HG02981 (cell line): Measurements from ENCODE around the gene HIPK3.
"Not testable (repeated sequence)": the region's sequence is repeated elsewhere in the genome, so short reads cannot be mapped to it uniquely, and the experiment has no call there.

ENCODE experiments used
- ATAC-seq: cut with Tn5 transposase; IDR thresholded peaks from one replicate; pipeline ENCODE4 v1.9.1; 2021; ENCODE audit warnings: mild to moderate bottlenecking, moderate library complexity; ENCODE audit not compliant: unreplicated experiment

HIPK3 gene

DNA sequence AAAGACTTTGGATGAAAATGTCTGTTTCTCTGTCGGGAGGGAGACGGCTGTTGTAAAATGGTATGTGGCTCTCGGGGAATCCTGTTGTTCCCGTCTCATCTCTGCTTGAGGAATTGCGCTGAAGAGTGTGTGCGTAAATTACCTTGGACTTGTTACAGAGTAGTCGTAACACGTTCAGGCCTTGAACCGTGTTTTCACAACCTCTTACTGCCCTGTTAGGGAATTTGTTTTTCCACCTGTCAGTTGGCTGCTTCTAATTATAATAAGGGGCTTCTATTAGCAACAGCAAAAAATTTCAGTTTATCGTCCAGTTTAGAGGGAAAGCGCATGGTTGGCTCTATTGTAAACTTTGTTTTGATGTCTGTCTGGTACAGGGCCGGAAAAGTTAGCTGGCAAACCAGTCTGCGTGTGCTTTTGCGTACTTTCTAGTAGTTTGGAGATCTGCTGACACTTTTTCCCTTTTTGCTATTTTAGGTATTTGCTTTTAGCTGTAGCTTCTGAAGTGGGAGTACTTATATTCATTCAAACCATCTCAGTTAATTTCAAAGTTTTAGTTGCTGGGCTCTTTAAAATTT lies 1.5 kb downstream of the HIPK3 start:
- ATAC-seq, result no peak

DNA sequence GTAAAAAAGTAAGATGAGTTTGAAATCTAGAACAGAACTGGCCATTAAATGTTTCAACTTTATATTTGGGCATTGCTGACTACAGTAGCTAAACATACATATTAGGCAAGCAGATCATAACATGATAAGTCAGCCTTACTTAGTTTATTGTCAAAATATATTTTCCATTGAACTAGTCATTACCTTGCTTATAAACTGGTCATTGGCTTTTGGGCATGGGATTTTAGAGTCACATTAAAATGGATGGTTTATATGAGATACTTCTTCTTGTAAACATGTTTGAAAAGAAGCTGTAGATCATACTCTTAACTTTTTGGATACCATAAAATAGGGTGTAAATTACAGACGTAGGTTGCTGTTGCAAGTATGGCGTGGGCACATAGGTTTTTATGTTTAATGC lies 2.7 kb downstream of the HIPK3 start:
- no peak for ATAC-seq

DNA sequence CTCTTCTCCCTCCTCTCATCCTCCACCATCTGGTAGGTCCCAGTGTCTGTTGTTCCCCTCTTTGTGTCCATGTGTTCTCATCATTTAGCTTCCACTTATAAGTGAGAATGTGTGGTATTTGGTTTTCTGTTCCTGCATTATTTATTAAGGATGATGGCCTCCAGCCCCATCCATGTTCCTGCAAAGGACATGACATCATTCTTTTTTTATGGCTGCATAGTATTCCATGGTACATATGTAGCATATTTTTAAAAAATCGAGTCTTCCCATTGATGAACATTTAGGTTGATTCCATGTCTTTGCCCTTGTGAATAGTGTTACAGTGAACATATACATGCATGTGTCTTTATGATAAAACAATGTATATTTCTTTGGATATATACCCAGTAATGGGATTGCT lies 4.2 kb downstream of the HIPK3 start:
- ATAC-seq, result not testable (repeated sequence)

DNA sequence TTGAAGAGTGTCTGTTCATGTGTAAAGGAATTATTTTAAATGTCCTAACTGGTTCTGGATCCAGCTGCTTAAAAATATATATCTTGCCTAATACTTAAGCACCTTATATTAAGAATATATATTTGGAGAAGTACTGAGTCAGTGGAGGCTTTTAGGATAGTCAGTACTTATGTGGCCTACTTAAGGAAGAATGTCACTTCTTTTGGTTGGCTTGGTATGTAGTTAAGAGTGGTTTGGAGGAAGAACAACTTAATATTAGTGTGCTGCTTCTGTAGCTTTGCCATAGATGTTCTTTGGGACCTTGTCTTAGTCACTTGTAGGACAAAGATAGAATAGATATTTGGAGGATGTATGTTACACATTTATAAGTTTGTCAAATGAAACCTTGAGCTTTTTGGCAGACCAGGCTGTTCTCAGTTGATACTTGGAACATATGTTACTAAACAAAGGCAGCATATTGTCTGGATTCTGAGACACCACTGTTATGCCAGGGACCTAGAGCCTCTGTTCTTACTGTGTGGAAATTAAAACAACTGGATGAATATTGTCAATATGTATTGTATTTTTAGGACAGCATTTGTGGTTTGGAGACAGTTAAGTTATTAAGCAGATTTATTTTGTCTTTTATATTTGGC lies 4.9 kb downstream of the HIPK3 start:
- no peak for ATAC-seq

DNA sequence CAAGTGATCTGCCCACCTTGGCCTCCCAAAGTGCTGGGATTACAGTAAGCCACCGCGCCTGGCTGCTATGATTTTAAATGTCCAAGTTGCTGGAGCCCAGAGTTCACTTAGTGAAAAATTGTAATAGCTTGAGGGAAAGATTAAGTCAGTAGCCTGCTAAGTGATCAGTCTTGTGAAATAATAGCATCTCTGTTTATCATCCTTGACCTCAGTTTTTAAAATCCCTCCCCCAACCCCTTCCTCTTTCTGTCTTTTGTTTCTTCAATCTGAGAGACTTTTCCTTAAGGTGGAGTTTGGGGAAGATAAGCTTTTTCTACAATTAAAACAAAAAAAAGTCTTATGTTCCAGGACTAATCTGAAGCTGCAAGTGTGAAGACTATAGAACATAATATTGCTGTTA lies 6.4 kb downstream of the HIPK3 start:
- no peak for ATAC-seq

DNA sequence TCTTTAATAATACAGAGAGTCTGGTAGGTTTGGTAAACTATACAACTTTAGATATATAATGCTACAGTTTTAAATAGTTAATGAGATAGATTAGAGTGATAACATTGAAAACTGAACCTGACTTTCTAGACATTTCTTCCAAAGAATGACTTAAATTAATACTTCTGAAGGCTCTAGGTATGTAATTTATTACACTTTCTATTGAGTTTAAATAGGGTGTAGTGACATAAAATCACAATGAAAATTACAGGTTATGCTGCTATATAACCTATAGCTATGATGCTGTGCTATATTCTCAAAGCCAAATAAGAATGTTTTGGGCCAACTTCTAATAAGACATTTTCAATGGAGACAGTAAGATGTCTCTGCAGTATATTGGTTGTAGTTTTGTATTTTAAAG lies 7.7 kb downstream of the HIPK3 start:
- ATAC-seq, result no peak

DNA sequence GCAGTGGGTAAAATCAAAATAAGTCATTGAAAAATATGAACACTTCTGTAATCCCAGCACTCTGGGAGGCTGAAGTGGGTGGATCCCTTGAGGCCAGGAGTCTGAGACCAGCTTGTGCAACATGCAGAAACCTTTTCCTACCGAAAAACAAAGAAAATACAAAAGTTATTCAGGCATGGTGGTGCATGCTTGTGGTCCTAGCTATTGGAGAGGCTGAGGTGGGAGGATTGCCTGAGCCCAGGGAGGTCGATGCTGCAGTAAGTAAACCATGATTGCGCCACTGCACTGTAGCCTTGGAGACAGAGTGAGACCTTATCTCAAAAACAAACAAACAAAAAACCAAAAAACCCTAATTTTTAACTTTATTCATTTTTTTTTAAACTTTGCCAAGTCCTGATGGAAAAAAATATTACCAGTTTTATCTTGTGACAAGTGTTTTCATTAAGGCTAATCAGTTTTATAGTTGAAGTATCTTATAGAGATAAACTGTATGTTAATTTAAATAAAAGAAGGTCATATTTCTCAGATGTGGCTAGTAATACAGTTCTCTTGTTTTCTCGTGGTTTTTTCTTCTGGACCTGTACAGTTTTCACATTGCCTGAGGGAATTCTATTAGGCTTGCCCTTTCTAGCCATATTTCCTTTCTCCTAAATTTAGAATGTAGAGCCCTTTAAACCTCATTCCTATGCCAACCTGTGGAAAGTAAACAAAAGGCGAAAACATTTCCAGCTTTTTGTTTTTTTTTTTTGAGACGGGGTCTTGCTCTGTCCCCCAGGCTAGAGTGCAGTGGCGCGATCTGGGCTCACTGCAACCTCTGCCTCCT lies 9.4 kb downstream of the HIPK3 start:
- no peak for ATAC-seq

DNA sequence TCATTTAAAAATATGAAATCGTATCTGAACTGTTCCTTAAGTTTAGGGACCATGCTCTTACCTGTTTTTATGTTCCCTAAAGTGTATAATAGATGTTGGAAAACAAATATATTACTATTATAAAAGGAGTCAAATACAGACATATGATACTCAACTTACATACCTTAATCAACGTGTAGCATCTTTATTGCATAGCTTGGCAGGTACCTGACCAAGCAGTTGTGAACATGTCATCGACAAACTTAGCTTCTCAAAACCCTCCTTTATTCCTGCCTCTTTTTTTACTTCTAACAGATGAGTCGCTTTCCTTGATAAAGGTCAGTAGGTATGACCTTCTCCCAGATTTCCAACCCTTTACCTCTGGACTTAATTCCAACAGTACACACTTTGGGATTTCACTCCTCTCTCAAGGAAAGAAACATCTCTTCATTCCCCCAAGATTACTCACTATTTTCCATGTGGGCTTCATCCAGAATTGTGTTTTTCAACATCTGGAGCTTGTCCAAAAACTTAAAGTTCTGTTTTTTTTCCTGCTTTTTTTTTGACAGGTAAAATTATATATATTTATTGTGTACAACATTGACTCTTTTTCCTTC lies 11.9 kb downstream of the HIPK3 start:
- no peak for ATAC-seq

DNA sequence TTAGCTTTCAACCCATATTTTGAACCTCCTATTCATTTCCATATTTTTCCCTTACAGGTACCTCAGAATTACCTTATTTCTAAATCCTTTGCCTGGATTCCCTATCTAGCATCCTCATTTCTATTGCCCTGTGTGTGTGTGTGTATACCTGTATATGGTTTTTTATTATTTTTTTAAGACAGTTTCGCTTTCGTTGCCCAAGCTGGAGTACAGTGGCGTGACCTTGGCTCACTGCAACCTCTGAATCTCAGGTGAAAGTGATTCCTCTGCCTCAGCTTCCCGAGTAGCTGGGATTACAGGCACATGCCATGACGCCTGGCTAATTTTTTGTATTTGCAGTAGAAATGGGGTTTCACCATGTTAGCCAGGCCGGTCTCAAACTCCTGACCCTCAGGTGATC lies 12.6 kb downstream of the HIPK3 start:
- no peak for ATAC-seq

DNA sequence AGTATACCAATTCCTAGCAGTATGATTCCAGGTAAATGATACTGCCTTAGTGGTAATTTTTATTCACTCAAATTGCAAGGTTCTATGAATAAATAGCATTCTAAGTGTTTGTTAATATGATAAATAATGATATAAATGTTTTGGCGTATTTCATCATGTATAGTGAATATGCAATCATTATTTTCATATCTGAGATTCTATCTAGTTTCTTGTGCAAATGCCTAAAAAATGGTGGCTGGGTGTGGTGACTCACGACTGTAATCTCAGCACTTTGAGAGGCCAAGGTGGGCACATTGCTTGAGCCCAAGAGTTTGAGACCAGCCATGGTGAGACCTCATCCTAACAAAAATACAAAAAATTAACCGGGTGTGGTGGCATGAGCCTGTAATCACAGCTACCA lies 13.9 kb downstream of the HIPK3 start:
- ATAC-seq, result no peak

DNA sequence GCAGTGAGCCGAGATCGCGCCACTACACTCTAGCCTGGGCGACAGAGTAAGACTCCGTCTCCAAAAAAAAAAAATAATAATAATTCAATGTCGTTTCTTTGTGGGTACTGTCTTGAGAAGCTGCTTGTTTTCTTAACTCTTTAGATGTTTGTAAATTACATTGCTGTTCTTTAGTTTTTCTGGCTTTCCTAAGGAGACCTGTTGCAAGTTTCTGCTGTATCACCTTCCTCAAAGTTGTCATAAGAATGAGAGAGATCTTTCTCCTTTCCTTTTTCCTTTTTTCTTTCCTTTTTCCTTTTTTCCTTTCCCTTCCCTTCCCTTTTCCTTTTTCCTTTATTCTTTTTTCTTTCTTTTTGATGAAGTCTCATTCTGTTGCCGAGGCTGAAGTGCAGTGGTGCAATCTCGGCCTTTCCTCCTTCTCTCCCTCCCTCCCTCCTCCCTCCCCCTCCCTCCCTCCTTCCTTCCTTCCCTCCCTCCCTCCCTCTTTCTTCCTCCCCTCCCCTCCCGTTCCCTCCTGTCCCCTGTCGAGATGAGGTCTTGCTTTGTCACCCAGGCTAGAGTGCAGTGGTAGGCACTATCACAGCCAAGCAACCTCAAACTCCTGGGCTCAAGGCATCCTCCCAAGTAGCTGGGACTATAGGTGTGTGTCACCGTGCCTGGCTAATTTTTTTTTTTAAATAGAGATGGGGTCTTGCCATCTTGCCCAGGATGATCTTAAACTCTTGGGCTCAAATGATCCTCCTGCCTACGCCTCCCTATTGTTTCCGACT lies 15.3 kb downstream of the HIPK3 start:
- no peak for ATAC-seq

DNA sequence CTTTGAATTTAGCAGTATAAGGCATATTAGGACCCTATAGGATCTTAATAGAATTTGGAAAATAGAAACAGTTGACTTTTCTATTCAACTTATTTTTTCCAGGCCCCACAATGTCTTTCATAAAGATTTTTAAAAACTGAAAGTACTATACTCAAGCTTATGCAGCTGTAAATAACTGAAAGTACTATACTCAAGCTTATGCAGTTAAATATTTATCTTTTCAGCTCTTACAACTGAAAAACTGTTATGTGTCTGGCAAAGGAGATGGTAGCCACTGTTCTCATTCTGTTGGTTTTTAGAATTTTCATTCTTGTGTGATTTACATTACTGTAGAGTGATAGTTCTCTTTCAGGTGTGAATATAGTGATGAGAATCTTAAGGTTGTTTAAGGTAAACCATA lies 16.5 kb downstream of the HIPK3 start:
- no peak for ATAC-seq

DNA sequence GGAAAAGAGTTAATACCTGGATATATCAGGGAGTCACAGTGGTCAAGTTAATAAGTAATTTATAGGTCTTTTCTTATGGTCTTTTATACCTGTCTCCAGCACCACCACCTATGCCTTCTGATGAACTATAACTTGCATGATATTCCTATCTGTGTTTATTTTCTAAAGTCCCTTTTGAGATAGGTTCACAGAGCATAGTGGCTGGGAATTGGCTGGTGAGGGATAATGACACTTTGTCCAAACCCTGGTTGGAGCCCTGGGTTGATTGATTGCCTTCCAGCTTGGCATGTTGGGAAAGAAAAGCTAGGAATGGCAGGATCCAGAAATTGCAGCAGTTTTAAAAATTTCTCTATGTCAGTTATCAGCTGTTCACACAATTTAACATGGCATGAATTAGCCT lies 23.2 kb downstream of the HIPK3 start:
- no peak for ATAC-seq

DNA sequence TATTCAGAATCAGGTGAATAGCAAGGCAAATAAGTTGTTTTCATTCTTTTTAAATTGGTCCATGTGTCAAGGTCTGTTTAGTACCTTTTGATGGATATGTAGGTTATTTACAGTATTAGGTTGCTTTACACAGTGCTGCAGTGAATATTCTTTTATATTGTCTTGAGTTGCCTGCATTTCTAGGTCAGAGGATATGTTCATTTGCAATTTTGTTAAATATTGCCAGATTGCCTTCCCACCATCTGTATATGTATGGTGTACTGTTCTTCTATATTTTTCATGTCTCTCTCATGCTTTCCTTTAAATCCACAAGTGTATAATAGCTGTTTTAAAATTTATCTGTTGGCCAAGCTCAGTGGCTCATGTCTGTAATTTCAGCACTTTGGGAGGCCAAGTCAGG lies 24.6 kb downstream of the HIPK3 start:
- ATAC-seq, result no peak

DNA sequence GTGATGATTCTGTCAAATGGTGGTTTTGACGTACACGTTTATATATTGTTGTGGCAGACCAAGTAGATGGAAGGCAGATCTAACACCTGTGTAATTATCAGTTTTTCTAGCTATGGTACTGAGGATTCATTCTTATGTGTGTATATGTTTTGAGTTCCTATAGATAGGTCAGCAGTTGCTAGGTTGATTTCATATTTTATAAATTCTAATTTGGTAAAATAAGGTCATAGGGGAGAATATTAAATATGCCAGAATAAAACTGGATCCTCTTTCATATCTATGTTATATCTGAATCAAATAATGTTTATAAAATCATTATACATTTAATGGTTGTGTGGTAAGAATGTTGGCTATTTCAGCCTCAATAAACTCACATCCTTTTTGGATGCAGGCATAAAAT lies 27.6 kb downstream of the HIPK3 start:
- no peak for ATAC-seq

DNA sequence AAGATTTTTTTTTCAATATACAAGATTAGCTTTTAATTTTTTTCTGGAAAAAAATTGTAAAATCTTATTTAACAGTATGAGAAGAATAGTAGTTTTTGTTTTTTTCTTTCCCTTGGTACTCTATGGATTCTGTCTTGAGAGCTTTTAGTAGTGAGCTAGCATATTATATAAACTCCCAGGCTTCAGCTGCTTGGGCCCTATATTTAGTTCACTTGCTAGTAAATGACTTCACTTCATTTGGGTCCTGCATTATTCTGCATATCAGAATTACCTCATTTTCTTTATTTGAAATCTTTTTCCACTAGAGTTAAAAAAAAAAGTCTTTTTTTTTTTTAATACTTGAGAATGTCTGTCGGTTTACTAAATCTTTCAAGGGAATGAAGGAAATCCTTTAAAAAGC lies 33.1 kb downstream of the HIPK3 start:
- ATAC-seq, result no peak

DNA sequence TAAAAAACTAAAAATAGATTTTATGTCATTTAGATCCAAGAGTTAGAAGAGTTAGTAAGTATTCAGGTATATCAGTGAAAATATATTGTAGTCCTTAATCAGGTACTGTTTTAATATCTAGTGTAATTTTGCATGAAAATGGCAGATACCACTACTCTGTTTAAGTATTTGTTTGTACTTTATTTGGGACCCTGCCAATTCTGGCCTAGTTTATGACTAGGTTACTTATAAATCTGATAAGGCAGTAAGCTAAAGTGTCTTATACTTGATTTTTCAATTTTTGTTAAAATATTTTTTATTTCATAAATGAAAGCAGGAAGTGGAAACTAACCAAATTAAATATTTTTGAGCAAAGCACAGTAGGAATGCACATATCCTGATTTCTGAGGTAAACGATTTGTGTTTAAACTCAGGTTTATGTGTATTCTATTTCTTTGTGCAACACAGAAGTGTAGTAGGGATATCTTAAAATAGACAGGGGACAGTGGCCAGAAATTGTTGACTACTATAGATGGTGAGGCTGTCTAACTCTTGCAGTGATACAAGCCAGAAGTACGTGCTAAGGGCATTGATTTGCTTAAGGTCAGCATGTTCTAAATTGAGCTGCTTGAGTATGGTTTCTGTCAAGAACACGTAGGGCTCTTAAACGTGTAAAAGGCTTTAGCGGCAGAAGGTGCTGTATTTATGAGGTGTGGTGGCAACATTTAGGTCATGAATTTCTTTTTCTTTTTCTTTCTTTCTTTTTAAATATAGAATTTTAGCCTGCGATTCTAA lies 34.0 kb downstream of the HIPK3 start:
- ATAC-seq, result no peak

DNA sequence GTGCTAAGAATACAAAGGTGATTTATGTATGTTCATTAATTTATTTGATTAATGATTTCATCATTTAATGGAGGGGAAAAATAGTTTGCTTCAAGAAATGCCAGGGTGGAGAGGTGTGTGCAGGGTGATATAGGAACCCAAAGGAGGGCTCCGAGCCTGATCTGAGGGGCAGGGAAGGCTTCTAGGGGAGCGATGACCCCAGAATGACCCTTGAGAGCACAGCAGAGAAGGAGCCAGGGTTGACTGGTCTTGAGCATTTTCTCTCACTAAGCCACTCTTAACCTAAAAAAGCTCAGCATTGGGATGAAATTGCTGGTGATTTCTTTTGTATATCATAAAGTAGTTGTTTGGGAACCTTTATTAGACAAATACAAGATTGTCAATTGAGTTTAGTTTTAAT lies 35.1 kb downstream of the HIPK3 start:
- ATAC-seq, result no peak

DNA sequence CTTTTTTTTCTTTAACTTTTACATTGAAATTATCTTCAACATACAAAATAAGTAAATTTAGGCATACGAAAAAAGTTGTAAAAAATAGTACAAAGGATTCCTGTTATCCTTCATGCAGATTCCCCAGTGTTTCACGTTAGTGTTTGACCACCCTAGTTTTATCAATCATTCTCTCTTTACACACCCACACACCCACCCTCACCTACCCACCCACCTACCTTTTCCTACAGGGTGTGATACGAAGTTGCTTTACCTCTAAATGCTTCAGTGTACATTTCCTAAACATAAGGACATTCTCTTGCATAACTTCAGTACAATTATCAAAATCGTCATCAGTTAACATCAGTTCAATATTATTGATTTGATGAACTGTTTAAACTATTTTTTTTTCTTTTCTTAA lies 37.0 kb downstream of the HIPK3 start:
- no peak for ATAC-seq

DNA sequence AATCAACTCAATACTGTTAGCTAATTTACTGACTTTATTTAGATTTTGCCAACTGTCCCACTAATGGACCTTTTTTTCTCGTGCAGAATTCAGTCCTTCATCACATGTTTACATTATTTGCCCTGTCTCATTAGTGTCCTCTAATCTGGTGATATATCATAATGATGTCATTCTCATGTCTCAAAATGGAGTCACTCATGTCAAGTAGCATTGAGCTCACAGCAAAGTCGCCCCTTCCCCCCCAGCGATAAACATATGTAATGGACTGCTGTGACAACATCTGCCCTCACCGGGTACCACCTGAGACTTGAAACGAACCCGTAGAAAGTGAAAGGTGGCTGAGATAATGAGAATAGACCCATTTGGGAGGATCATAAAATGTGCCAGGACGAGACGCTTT lies 37.6 kb downstream of the HIPK3 start:
- ATAC-seq, result no peak

DNA sequence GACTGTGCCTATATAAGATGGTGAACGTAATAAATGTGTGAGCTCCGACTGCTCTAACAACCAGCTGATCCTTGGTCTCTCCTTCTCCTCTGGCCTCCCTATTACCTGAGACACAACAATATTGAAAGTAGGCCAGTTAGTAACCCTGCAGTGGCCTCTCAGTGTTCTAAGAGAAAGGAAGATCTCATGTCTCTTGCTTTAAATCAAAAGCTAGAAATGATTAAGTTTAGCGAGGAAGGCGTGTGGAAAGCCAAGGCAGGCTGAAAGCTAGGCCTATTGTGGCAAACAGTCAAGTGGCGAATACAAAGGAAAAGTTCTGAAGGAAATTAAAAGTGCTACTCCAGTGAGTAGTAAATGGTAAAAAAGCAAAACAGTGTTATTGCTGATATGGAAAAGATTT lies 39.5 kb downstream of the HIPK3 start:
- no peak for ATAC-seq
